GM12872 (cell line): ENCODE results near the gene C6orf52.

Source experiments
- TF ChIP-seq, protein P1 (sequence below): IDR thresholded peaks from 3 replicates; pipeline ENCODE4 v1.5.1; 2011; ENCODE audit warnings: low read depth, mild to moderate bottlenecking, low read length, moderate library complexity; ENCODE audit not compliant: insufficient read depth

The C6orf52 gene

DNA sequence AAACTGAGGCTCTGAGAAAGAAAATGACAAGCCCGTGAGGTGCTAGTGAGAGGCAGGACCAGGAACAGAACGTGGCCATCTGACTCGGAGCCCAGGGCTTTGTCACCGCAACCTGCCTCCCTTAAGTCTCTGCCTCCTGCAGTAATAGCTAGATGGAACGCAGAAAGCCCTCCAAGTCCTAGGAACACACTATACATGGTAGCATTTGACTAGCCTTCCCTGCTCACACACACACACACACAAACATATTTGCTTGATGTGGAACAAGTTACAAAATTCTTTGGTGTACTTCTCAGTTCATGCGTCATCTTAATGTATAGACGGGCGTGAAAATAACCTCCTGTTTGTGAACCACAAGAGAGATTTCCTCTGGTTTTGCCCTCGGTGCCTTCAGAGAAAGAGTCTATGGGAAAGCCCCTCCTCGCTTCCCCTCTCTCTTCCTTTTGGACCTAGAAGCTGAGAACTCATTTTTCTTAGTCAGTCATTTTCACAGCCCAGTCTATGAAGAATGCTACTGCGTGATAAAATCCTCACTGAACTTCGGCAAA, 38.8 kb downstream of the C6orf52 start:
- TF ChIP-seq, protein P1, sequence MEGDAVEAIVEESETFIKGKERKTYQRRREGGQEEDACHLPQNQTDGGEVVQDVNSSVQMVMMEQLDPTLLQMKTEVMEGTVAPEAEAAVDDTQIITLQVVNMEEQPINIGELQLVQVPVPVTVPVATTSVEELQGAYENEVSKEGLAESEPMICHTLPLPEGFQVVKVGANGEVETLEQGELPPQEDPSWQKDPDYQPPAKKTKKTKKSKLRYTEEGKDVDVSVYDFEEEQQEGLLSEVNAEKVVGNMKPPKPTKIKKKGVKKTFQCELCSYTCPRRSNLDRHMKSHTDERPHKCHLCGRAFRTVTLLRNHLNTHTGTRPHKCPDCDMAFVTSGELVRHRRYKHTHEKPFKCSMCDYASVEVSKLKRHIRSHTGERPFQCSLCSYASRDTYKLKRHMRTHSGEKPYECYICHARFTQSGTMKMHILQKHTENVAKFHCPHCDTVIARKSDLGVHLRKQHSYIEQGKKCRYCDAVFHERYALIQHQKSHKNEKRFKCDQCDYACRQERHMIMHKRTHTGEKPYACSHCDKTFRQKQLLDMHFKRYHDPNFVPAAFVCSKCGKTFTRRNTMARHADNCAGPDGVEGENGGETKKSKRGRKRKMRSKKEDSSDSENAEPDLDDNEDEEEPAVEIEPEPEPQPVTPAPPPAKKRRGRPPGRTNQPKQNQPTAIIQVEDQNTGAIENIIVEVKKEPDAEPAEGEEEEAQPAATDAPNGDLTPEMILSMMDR = no peak

- TF ChIP-seq, protein P1 = no peak
Observed at GRCh38 chr6:10644225-10644624, 50.2 kb downstream of the C6orf52 start.

DNA sequence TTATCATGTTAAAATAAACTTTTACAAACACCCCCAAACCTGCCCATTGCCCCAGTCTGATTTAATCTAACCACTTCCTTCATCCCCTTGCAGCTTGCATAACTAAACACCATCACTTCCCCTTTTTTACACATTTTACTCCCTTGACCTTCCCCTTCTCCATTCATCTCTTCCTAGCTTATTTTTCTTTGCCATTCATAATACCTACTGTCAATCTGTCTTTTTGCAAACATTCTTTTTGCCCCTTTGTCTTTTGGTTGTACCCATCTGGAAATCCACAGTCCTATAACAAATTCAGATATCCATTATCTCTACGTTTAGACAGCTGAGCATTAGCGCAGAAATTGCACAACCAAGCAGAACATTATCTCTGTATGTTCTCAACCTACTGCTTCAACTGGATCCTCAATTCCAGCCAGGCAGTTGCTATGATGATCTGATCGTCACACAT, 51.2 kb downstream of the C6orf52 start:
- TF ChIP-seq, protein P1 = no peak

- TF ChIP-seq, protein P1 = no peak
Observed at GRCh38 chr6:10641528-10641927, 52.9 kb downstream of the C6orf52 start.

- TF ChIP-seq, protein P1 = no peak
Observed at GRCh38 chr6:10640412-10640811, 54.0 kb downstream of the C6orf52 start.

DNA sequence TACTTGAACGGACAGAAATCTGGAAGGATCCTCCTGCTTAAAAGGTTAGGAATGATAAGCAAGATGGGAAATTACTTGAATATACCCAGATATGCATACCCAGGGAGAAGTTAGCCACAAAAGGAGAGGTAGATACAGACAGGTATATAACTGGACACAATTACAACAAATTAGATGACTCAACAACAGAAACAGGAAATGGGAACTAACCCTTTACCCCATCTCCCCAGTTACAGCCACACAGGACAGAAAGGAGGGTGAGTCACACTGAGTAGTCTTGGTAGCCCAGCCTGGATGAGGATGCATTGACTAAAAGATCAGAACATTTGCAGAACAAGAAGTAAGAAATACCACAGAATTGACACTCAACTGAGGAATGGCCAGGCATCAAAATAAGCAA, 61.2 kb downstream of the C6orf52 start:
- TF ChIP-seq, protein P1 = no peak

DNA sequence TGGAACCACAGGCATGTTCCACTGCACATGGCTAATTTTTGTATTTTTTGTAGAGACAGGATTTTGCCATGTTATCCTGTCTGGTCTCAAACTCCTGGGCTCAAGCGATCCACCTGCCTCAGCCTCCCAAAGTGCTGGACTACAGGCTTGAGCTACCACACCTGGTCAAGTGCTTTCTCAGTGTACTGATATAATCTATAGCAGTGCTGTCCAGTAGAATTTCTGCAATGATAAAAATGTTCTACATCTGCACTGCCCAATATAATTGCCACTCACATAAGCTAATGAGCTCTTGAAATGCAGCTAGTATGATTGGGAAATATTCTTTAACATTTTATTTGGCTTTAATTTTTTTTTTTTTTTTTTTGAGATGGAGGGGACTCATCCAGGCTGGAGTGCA, 64.2 kb downstream of the C6orf52 start:
- TF ChIP-seq, protein P1 = no peak

GRCh38 chr6:10627800-10628199, 66.6 kb downstream of the C6orf52 start:
- TF ChIP-seq, protein P1 = no peak
